ENCODE results near the gene EGFL6.

GRCh38 chrX:13590207-13590606 lies 20.8 kb downstream of the EGFL6 start:
- no peak for TF ChIP-seq TAF1 (IDR thresholded peaks at IDR 0.05; ENCODE audit: borderline replicate concordance, low read depth, low read length)
- TF ChIP-seq POLR2AphosphoS5 (IDR thresholded peaks at IDR 0.05; ENCODE audit: low read depth, low read length): no peak
- TF ChIP-seq MAX (IDR thresholded peaks at IDR 0.05; ENCODE audit: low read depth): no peak
- no peak for TF ChIP-seq CTCF (IDR thresholded peaks at IDR 0.05)
- TF ChIP-seq JUND (IDR thresholded peaks at IDR 0.05): no peak
- TF ChIP-seq FOSL2 (IDR thresholded peaks at IDR 0.05; ENCODE audit: borderline replicate concordance, low read depth): no peak
- TF ChIP-seq GABPA (IDR thresholded peaks at IDR 0.05; ENCODE audit: low read depth): no peak
- no peak for TF ChIP-seq SIN3A (IDR thresholded peaks at IDR 0.05; ENCODE audit: borderline replicate concordance, low read depth, low read length)
- TF ChIP-seq RFX5 (IDR thresholded peaks at IDR 0.05; ENCODE audit: low read length): no peak

All from SK-N-SH (cell line).